ENCODE results near the gene TMEM106C. TPM values are rescaled to one million over a fixed set of nuclear protein-coding genes. Genes with fewer than 3 reads are reported as not detected.

Gene TMEM106C
- polyA plus RNA-seq, 1 donor from 2014 or later: 290 TPM

DNA sequence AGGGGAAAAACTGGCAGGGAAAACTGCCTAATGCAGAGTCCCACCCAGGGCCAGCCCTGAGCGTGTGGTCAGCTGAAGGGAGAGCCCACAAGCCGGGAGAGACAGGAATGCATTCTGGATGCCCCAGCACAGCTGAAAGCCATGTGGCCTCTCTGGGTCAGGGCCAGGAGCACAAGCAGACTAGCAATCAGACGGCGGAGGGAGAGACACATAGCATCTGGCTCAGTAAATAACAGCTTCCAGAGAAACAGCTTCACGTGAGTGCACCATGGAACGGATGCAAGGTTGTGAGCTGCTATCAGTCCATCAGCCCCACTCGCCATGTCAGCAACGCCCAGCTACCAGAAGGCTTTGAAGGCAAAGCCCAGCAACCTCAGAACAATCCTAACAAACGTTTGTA, 28.2 kb upstream of the TMEM106C start:
- no peaks in the 10 kb centered on the region for H3K36me3 ChIP-seq (ENCODE audit: insufficient read depth, low read length)
- H3K9me2 ChIP-seq (ENCODE audit: insufficient read depth, low read length): no peaks in the 10 kb centered on the region
- no peaks in the 10 kb centered on the region for H3K79me2 ChIP-seq (replicated peaks; ENCODE audit: insufficient read depth, low read length)
- no peak overlapping the region for H3K27ac ChIP-seq (ENCODE audit: low read length)
- no peak overlapping the region for H2AFZ ChIP-seq (ENCODE audit: low read depth, low read length)
- H3K9ac ChIP-seq (ENCODE audit: low read length): no peak overlapping the region
- no peak overlapping the region for H3K4me3 ChIP-seq (ENCODE audit: low read length)
- H3F3A ChIP-seq (ENCODE audit: insufficient read depth, low read length, poor library complexity, severe bottlenecking): no peaks in the 10 kb centered on the region
- H3K9me3 ChIP-seq (ENCODE audit: low read length): no peaks in the 10 kb centered on the region
- no peak overlapping the region for H3K4me2 ChIP-seq (ENCODE audit: low read length)
- H4K20me1 ChIP-seq (ENCODE audit: insufficient read depth): no peaks in the 10 kb centered on the region
- H3K27me3 ChIP-seq (ENCODE audit: insufficient read depth, low read depth, low read length): no peaks in the 10 kb centered on the region
- TF ChIP-seq EP300 (conservative IDR thresholded peaks at IDR 0.05; ENCODE audit: poor library complexity, severe bottlenecking): no peak
- TF ChIP-seq EZH2 (IDR thresholded peaks at IDR 0.05; ENCODE audit: borderline replicate concordance, insufficient read depth, low read length, poor library complexity, severe bottlenecking): no peak
- no peak for TF ChIP-seq RAD21 (conservative IDR thresholded peaks at IDR 0.05)
- TF ChIP-seq POLR2AphosphoS5 (IDR thresholded peaks at IDR 0.05): no peak
- TF ChIP-seq, protein P1, sequence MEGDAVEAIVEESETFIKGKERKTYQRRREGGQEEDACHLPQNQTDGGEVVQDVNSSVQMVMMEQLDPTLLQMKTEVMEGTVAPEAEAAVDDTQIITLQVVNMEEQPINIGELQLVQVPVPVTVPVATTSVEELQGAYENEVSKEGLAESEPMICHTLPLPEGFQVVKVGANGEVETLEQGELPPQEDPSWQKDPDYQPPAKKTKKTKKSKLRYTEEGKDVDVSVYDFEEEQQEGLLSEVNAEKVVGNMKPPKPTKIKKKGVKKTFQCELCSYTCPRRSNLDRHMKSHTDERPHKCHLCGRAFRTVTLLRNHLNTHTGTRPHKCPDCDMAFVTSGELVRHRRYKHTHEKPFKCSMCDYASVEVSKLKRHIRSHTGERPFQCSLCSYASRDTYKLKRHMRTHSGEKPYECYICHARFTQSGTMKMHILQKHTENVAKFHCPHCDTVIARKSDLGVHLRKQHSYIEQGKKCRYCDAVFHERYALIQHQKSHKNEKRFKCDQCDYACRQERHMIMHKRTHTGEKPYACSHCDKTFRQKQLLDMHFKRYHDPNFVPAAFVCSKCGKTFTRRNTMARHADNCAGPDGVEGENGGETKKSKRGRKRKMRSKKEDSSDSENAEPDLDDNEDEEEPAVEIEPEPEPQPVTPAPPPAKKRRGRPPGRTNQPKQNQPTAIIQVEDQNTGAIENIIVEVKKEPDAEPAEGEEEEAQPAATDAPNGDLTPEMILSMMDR (IDR thresholded peaks at IDR 0.05; ENCODE audit: poor library complexity, severe bottlenecking): no peak
- TF ChIP-seq MXI1 (conservative IDR thresholded peaks at IDR 0.05; ENCODE audit: poor library complexity, severe bottlenecking): no peak
- TF ChIP-seq REST (IDR thresholded peaks at IDR 0.05; ENCODE audit: borderline replicate concordance): no peak
- TF ChIP-seq TAF1 (IDR thresholded peaks at IDR 0.05; ENCODE audit: low read depth): no peak
- TF ChIP-seq SMC3 (conservative IDR thresholded peaks at IDR 0.05; ENCODE audit: poor library complexity): no peak

- no peak overlapping the region for H3K4me3 ChIP-seq (ENCODE audit: low read length)
- TF ChIP-seq EZH2 (IDR thresholded peaks at IDR 0.05; ENCODE audit: borderline replicate concordance, insufficient read depth, low read length, poor library complexity, severe bottlenecking) (no peak), MXI1 (conservative IDR thresholded peaks at IDR 0.05; ENCODE audit: poor library complexity, severe bottlenecking) (no peak), REST (IDR thresholded peaks at IDR 0.05; ENCODE audit: borderline replicate concordance) (no peak)
- H3K27me3 ChIP-seq (ENCODE audit: insufficient read depth, low read depth, low read length): no peaks in the 10 kb centered on the region
- H3K27ac ChIP-seq (ENCODE audit: low read length): no peak overlapping the region
- H4K20me1 ChIP-seq (ENCODE audit: insufficient read depth): no peaks in the 10 kb centered on the region
- H2AFZ ChIP-seq (ENCODE audit: low read depth, low read length): no peak overlapping the region
- H3K36me3 ChIP-seq (ENCODE audit: insufficient read depth, low read length): no peaks in the 10 kb centered on the region
- H3K79me2 ChIP-seq (replicated peaks; ENCODE audit: insufficient read depth, low read length): no peaks in the 10 kb centered on the region
- H3K9ac ChIP-seq (ENCODE audit: low read length): no peak overlapping the region
- no peak overlapping the region for H3K4me2 ChIP-seq (ENCODE audit: low read length)
- H3F3A ChIP-seq (ENCODE audit: insufficient read depth, low read length, poor library complexity, severe bottlenecking): no peaks in the 10 kb centered on the region
- H3K9me2 ChIP-seq (ENCODE audit: insufficient read depth, low read length): no peaks in the 10 kb centered on the region
- H3K9me3 ChIP-seq (ENCODE audit: low read length): no peaks in the 10 kb centered on the region
These were observed 25.3 kb upstream of the TMEM106C start for GRCh38 chr12:47938093-47938492.
